Measurements from ENCODE around the gene RNF113B.

Gene RNF113B

GRCh38 chr13:98189841-98190505, 12.9 kb upstream of the RNF113B start:
- no peaks in the 10 kb centered on the region for H3K36me3 ChIP-seq (ENCODE audit: control insufficient read depth, low read length)
- no peak for TF ChIP-seq CTCF (IDR thresholded peaks at IDR 0.05; ENCODE audit: low read depth, low read length, poor library complexity, severe bottlenecking)
- no peak for TF ChIP-seq EZH2phosphoT487 (IDR thresholded peaks at IDR 0.05; ENCODE audit: borderline replicate concordance, low read length)
- no peaks in the 10 kb centered on the region for H4K20me1 ChIP-seq (ENCODE audit: control insufficient read depth, insufficient read depth, low read depth, low read length)
- no peaks in the 10 kb centered on the region for H3K27me3 ChIP-seq (ENCODE audit: control insufficient read depth, low read length)
- H3K4me1 ChIP-seq (ENCODE audit: control insufficient read depth, low read length) = no peaks in the 10 kb centered on the region
- H3K4me2 ChIP-seq (ENCODE audit: low read length) = no peak overlapping the region
- H3K27ac ChIP-seq (ENCODE audit: low read depth, low read length) = no peak overlapping the region
- no peaks in the 10 kb centered on the region for H3F3A ChIP-seq (ENCODE audit: control insufficient read depth, insufficient read depth)
- H3K79me2 ChIP-seq (ENCODE audit: control insufficient read depth, low read length) = no peaks in the 10 kb centered on the region
- no peaks in the 10 kb centered on the region for H3K9me3 ChIP-seq (ENCODE audit: control insufficient read depth, insufficient read depth, low read length)
- no peaks in the 10 kb centered on the region for H3K9me2 ChIP-seq (replicated peaks; ENCODE audit: control insufficient read depth, low read length)
- no peak overlapping the region for H3K4me3 ChIP-seq (ENCODE audit: low read length)

- H3K27ac ChIP-seq (ENCODE audit: low read depth, low read length) = no peak overlapping the region
- no peak overlapping the region for H3K4me3 ChIP-seq (ENCODE audit: low read length)
- H3K9me3 ChIP-seq (ENCODE audit: control insufficient read depth, insufficient read depth, low read length) = no peaks in the 10 kb centered on the region
- H3K36me3 ChIP-seq (ENCODE audit: control insufficient read depth, low read length) = no peaks in the 10 kb centered on the region
- H3F3A ChIP-seq (ENCODE audit: control insufficient read depth, insufficient read depth) = no peaks in the 10 kb centered on the region
- no peaks in the 10 kb centered on the region for H3K79me2 ChIP-seq (ENCODE audit: control insufficient read depth, low read length)
- no peaks in the 10 kb centered on the region for H4K20me1 ChIP-seq (ENCODE audit: control insufficient read depth, insufficient read depth, low read depth, low read length)
- no peak overlapping the region for H3K4me2 ChIP-seq (ENCODE audit: low read length)
- H3K9me2 ChIP-seq (replicated peaks; ENCODE audit: control insufficient read depth, low read length) = no peaks in the 10 kb centered on the region
- no peaks in the 10 kb centered on the region for H3K4me1 ChIP-seq (ENCODE audit: control insufficient read depth, low read length)
- no peaks in the 10 kb centered on the region for H3K27me3 ChIP-seq (ENCODE audit: control insufficient read depth, low read length)
- TF ChIP-seq CTCF (IDR thresholded peaks at IDR 0.05; ENCODE audit: low read depth, low read length, poor library complexity, severe bottlenecking) (no peak), EZH2phosphoT487 (IDR thresholded peaks at IDR 0.05; ENCODE audit: borderline replicate concordance, low read length) (no peak)
Measured at GRCh38 chr13:98188544-98189166, 11.6 kb upstream of the RNF113B start.

- Histone ChIP-seq H3K4me1 (ENCODE audit: control insufficient read depth, low read length) (no peaks in the 10 kb centered on the region), H3K4me3 (ENCODE audit: low read length) (no peak overlapping the region), H3F3A (ENCODE audit: control insufficient read depth, insufficient read depth) (no peaks in the 10 kb centered on the region), H3K36me3 (ENCODE audit: control insufficient read depth, low read length) (no peaks in the 10 kb centered on the region), H3K9me2 (replicated peaks; ENCODE audit: control insufficient read depth, low read length) (no peaks in the 10 kb centered on the region), H3K9me3 (ENCODE audit: control insufficient read depth, insufficient read depth, low read length) (no peaks in the 10 kb centered on the region), H3K4me2 (ENCODE audit: low read length) (no peak overlapping the region), H3K27ac (ENCODE audit: low read depth, low read length) (no peak overlapping the region), H3K27me3 (ENCODE audit: control insufficient read depth, low read length) (no peaks in the 10 kb centered on the region), H3K79me2 (ENCODE audit: control insufficient read depth, low read length) (no peaks in the 10 kb centered on the region), H4K20me1 (ENCODE audit: control insufficient read depth, insufficient read depth, low read depth, low read length) (no peaks in the 10 kb centered on the region)
- TF ChIP-seq CTCF (IDR thresholded peaks at IDR 0.05; ENCODE audit: low read depth, low read length, poor library complexity, severe bottlenecking) (no peak), EZH2phosphoT487 (IDR thresholded peaks at IDR 0.05; ENCODE audit: borderline replicate concordance, low read length) (no peak)
Measured at GRCh38 chr13:98187965-98188261, 10.8 kb upstream of the RNF113B start.

Measured in DOHH2 (cell line).